Nephron (organoid): ENCODE results near the gene FBXO28.
A peak's percentile ranks its signal among the peaks of the same experiment; 100 is the strongest.

ENCODE experiments used
- H3K27ac Mint-ChIP-seq, 3 experiments: 2 replicates each; pipeline ENCODE4 v1.8.0; 2020; ENCODE audit warnings: mixed read lengths in 3 of 3, mild to moderate bottlenecking in 2 of 3, moderate library complexity in 1 of 3
- H3K27me3 Mint-ChIP-seq: 2 replicates; pipeline ENCODE4 v1.8.0; 2021; ENCODE audit warnings: low read depth, mild to moderate bottlenecking, moderate library complexity, mixed read lengths
- H3K36me3 Mint-ChIP-seq: 2 replicates; pipeline ENCODE4 v1.8.0; 2020; ENCODE audit warnings: low read depth, mixed read lengths
- H3K4me1 Mint-ChIP-seq: 2 replicates; pipeline ENCODE4 v1.8.0; 2020; ENCODE audit warnings: mixed read lengths
- H3K4me3 Mint-ChIP-seq, 3 experiments: 2 replicates each; pipeline ENCODE4 v1.8.0; 2020; ENCODE audit warnings: mild to moderate bottlenecking in 3 of 3, mixed read lengths in 3 of 3, moderate library complexity in 2 of 3
- H3K9me3 Mint-ChIP-seq: 2 replicates; pipeline ENCODE4 v1.8.0; 2020; ENCODE audit warnings: mixed read lengths
- CTCF ChIP-seq, 3 experiments: fragments of 200-600 bp; sonication (generic); IDR thresholded peaks; one replicate each; pipeline ENCODE4 v1.5.0; 2021; ENCODE audit warnings: antibody characterized with exemption in 3 of 3; ENCODE audit not compliant: unreplicated experiment in 3 of 3

Gene FBXO28

GRCh38 chr1:224113918-224114786 lies at the start of gene FBXO28:
TSS of gene FBXO28 (plus strand) at chr1:224114111. CDS start at chr1:224114130, 19 bp downstream.
- Mint-ChIP-seq H3K4me3 (peak within 1 kb of the TSS; percentile 88 to 92 (median 91)), H3K36me3 (no peaks in the 10 kb centered on the region), H3K9me3 (no peaks in the 10 kb centered on the region), H3K27ac (peak within 1 kb of the TSS; percentile 79 to 91 (median 91)), H3K27me3 (peaks cover 5% of the 10 kb centered on the region), H3K4me1 (peaks cover 24% of the 10 kb centered on the region)
- TF ChIP-seq CTCF (IDR thresholded peaks at IDR 0.05; ENCODE audit: unreplicated experiment in 3 of 3), result no peak

GRCh38 chr1:224064150-224064549 lies 49.8 kb upstream of the FBXO28 start:
- Mint-ChIP-seq H3K27me3 (peaks cover 5% of the 10 kb centered on the region), H3K4me1 (no peaks in the 10 kb centered on the region), H3K9me3 (no peaks in the 10 kb centered on the region), H3K4me3 (no peak overlapping the region), H3K27ac (no peak overlapping the region), H3K36me3 (no peaks in the 10 kb centered on the region)
- no peak for TF ChIP-seq CTCF (IDR thresholded peaks at IDR 0.05; ENCODE audit: unreplicated experiment in 3 of 3)

- TF ChIP-seq CTCF (IDR thresholded peaks at IDR 0.05; ENCODE audit: unreplicated experiment in 3 of 3), result no peak
- Mint-ChIP-seq H3K4me1 (no peaks in the 10 kb centered on the region), H3K9me3 (no peaks in the 10 kb centered on the region), H3K27ac (peak overlapping the region in 1 of 3 experiments; percentile 32), H3K4me3 (no peak overlapping the region), H3K27me3 (peaks cover 5% of the 10 kb centered on the region), H3K36me3 (no peaks in the 10 kb centered on the region)
Observed at GRCh38 chr1:224065455-224065854, 48.5 kb upstream of the FBXO28 start.

- peaks cover 3% of the 10 kb centered on the region for H3K9me3 Mint-ChIP-seq
Observed at GRCh38 chr1:224067207-224067606, 46.7 kb upstream of the FBXO28 start.

GRCh38 chr1:224067621-224068457 lies 46.1 kb upstream of the FBXO28 start:
- Mint-ChIP-seq H3K4me1 (no peaks in the 10 kb centered on the region), H3K4me3 (no peak overlapping the region), H3K27ac (peak overlapping the region; percentile 66 to 87 (median 66))

More at GRCh38 chr1:224067207-224067606, 46.7 kb upstream of the FBXO28 start:
- Mint-ChIP-seq H3K4me3 (no peak overlapping the region), H3K36me3 (no peaks in the 10 kb centered on the region), H3K4me1 (no peaks in the 10 kb centered on the region), H3K27me3 (peaks cover 1% of the 10 kb centered on the region), H3K27ac (peak overlapping the region in 2 of 3 experiments; percentile 19 to 66)
- TF ChIP-seq CTCF (IDR thresholded peaks at IDR 0.05; ENCODE audit: unreplicated experiment in 3 of 3), result no peak

More at GRCh38 chr1:224067621-224068457, 46.1 kb upstream of the FBXO28 start:
- Mint-ChIP-seq H3K36me3 (no peaks in the 10 kb centered on the region), H3K9me3 (peaks cover 6% of the 10 kb centered on the region), H3K27me3 (no peaks in the 10 kb centered on the region)
- TF ChIP-seq CTCF (IDR thresholded peaks at IDR 0.05; ENCODE audit: unreplicated experiment in 3 of 3), result no peak
